Fibroblast of the aortic adventitia (primary cell): ENCODE measurements around the gene MGA. TPM values are rescaled to one million over a fixed set of nuclear protein-coding genes. Genes with fewer than 3 reads are reported as not detected.

Source experiments
- DNase-seq: peaks from one replicate; pipeline ENCODE4 v3.0.0-alpha.2; 2010; ENCODE audit warnings: low read depth
- H3K4me3 ChIP-seq: 2 replicates; pipeline ENCODE4 v1.5.1; 2011; ENCODE audit warnings: low read depth, mild to moderate bottlenecking, control low read depth, low read length, moderate library complexity
- total RNA-seq: library from RNA; depleted of rRNA; stranded (reverse); fragments of >200 nt; gene quantifications from 2 replicates; pipeline ENCODE4 v1.2.3, GENCODE V29; 2012; ENCODE audit warnings: low replicate concordance
- TF ChIP-seq, protein P1 (sequence below): IDR thresholded peaks from 2 replicates; pipeline ENCODE4 v1.5.1; 2011; ENCODE audit warnings: mild to moderate bottlenecking, low read length, control low read depth, inconsistent platforms; ENCODE audit not compliant: insufficient read depth

The MGA gene
- total RNA-seq, 1 donor: 49.2 TPM

DNA sequence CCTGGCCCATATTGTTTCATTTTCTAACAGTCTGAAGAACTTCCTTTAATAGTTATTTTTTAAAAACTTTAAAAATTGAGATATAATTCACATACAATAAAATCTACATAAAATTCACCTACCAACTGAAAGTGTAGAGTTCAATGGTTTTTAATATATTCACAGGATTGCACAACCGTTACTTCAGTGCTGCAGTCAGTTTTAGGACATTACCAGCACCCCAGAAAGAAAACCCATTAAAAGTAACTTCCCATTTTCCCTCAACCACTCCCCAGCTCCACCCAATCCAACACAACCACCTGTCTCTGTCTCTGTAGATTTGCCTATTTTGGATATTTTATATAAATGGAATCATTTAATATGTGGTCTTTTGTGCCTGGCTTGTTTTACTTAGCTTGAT, 29.6 kb downstream of the MGA start:
- no peak overlapping the region for H3K4me3 ChIP-seq
- TF ChIP-seq, protein P1, sequence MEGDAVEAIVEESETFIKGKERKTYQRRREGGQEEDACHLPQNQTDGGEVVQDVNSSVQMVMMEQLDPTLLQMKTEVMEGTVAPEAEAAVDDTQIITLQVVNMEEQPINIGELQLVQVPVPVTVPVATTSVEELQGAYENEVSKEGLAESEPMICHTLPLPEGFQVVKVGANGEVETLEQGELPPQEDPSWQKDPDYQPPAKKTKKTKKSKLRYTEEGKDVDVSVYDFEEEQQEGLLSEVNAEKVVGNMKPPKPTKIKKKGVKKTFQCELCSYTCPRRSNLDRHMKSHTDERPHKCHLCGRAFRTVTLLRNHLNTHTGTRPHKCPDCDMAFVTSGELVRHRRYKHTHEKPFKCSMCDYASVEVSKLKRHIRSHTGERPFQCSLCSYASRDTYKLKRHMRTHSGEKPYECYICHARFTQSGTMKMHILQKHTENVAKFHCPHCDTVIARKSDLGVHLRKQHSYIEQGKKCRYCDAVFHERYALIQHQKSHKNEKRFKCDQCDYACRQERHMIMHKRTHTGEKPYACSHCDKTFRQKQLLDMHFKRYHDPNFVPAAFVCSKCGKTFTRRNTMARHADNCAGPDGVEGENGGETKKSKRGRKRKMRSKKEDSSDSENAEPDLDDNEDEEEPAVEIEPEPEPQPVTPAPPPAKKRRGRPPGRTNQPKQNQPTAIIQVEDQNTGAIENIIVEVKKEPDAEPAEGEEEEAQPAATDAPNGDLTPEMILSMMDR: no peak
- no peak for DNase-seq

DNA sequence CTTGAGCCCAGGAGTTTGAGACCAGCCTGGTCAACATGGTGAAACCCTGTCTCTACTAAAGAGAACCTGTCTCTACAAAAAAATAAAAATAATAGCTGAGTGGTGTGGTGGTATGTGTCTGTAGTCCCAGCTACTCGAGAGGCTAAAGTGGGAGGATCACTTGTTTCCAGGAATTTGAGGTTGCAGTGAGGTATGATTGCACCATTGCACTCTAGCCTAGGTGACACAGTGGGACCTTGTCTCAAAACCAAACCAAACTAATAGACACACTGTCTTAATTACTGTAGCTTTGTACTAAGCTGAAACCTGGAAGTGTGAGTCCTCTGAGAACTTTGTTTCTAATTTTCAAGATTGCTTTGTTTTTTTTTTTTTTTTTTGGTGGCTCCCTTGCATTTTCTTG, 30.4 kb downstream of the MGA start:
- TF ChIP-seq, protein P1: no peak
- DNase-seq: no peak
- no peak overlapping the region for H3K4me3 ChIP-seq

DNA sequence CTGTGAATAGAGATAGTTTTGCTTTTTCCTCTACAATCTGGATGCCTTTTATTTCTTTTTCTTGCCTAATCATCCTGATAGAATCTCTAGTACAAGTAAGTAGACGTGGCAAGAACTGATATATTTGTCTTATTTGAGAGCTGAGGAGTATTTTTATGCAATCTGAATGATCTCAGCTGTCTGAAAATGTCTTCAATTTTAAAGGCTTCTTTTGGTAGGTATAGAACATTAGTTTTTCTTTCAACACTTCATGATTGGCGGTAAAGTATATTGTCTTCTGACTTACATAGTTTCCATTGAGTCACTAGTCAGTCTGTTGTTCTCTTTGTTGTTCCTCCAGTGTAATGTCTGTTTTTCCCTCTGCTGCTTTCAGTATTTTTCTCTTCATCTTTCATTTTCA, 31.3 kb downstream of the MGA start:
- DNase-seq: peak; percentile 17

DNA sequence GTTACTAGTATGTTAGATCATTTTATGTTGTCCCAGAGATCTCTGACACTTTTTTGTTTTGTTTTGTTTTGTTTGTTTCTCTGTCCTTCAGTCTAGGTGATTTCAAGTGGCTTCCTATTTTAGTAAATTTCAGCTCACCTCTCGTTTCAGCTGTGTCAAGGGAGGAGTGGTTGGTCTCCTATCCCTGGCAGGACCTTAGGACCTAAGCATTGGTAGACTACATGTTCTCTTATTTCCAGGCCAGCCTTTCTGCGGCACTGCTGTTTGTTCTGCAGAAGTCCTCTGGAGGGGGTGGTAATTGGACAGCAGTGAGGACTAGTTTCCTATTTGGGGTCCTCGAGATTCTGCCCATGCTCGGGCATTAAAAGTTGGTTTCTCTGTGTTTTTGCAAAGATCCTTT, 31.8 kb downstream of the MGA start:
- H3K4me3 ChIP-seq: no peak overlapping the region
- TF ChIP-seq, protein P1: no peak

More for the DNA sequence above, 31.3 kb downstream of the MGA start:
- H3K4me3 ChIP-seq: no peak overlapping the region
- TF ChIP-seq, protein P1: no peak

DNA sequence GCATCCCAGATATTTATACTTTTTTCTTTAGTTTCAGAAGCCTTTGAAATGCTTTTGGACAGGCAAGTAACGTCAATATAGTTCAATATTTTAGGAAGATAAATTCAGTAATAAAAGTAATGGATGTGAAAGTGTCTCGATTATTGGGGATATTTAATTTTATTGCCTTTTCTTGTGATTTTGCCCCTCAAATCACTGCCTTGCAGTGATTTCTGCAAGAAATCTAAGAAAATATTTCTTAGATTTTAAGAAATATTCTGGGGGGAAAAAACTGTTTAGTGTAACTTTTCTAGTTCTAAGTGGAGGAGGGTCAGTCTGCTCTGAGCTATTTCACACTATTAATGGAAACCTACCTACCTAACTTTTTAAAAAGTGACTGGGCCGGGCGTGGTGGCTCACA, 33.6 kb downstream of the MGA start:
- DNase-seq: no peak
- TF ChIP-seq, protein P1: no peak
- H3K4me3 ChIP-seq: no peak overlapping the region

More for the DNA sequence above, 31.8 kb downstream of the MGA start:
- DNase-seq: no peak

DNA sequence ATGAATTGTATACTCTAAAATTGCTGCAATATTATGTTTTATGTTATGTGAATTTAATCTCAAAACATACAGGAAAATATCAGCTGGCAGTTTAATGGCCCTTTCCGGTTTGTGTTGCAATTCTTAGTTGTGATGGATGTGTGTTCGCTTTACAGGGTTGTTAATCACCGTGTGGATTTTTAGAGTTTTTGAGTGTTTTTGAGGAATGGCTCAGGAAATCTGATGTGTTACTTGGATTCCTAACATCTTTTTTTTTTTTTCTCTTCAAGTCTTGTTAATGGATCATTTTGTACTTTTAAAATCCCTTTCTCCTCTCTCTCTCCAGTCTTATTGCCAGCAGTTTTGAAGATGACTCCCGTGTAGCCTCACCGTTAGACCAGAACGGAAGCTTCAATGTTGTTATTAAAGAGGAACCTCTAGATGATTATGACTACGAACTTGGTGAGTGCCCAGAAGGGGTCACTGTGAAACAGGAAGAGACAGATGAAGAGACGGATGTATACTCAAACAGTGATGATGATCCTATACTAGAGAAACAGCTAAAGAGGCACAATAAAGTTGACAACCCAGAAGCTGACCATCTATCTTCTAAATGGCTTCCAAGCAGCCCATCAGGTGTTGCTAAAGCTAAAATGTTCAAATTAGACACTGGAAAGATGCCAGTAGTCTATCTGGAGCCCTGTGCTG, 35.7 kb downstream of the MGA start:
- peak; percentile 21 for DNase-seq
- TF ChIP-seq, protein P1: no peak
- no peak overlapping the region for H3K4me3 ChIP-seq

DNA sequence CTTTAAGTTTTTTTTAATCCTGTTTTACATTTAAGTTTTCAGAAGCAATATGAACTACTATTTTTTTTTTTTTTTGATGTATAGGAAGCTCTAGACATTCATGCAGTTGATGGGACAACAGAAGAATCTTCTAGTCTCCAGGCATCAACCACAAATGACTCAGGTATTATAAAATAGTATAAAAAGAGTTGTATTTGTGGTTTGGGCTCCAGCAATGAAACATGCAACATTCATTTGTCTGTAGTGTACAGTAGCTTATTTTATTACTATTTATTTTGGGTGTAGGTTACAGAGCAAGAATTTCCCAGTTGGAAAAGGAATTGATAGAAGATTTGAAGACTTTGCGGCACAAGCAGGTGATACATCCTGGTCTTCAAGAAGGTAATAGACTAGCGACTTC, 38.6 kb downstream of the MGA start:
- H3K4me3 ChIP-seq: no peak overlapping the region
- TF ChIP-seq, protein P1: no peak
- DNase-seq: no peak
